Left forelimb (tissue), 1 donor: ENCODE results near the gene PTCD3.

Source experiments
- DNase-seq: peaks from one replicate; pipeline ENCODE4 v3.0.0-alpha.2; 2018; ENCODE audit warnings: low spot score

The PTCD3 gene

DNA sequence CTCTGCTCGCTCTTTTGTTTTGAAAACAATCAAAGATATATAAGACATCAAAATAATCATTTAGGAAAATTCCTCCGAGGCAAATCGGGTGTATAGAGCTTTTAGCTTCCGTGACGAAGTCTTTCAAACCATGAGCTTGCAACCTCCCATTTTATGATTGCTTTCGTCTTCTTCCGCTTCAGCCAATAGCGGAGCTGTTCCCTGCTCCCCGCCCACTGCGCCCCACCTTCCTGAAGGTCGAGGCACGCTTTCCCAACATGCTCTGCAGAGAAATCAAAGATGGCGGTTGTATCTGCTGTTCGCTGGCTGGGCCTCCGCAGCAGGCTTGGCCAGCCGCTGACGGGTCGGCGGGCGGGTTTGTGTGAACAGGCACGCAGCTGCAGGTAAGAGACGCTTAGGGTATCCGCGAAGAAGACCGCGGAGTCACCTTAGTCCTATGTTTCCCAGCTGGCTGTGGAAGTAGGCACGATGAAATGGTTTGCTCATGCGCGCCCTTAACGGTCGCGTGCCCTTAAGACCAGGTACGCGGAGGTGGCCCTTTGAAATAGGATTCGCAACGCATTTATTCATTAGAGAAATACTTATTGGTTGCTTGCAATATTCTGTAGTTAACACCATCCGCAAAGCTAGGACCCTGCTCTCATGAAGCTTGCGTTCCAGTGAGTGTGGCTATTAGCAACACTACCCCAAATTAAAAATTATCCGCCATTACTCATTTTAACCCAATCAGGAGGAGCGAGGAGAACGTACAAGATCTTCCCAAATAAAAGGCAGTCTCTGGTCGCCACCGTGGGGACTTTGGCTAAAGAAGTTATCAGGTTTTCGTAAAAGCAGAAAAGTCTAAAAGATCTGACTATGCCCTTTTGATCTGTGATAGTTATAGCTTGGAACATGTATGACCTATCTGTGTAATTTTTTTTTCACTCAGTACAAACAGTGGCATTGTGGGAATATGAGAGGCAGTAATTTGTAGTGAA, at the start of gene PTCD3:
Gene PTCD3 (plus strand): TSS at position 267 of the 977 bp plus-strand sequence. CDS start 13 bp downstream, at position 280.
- DNase-seq = peak; percentile 94

DNA sequence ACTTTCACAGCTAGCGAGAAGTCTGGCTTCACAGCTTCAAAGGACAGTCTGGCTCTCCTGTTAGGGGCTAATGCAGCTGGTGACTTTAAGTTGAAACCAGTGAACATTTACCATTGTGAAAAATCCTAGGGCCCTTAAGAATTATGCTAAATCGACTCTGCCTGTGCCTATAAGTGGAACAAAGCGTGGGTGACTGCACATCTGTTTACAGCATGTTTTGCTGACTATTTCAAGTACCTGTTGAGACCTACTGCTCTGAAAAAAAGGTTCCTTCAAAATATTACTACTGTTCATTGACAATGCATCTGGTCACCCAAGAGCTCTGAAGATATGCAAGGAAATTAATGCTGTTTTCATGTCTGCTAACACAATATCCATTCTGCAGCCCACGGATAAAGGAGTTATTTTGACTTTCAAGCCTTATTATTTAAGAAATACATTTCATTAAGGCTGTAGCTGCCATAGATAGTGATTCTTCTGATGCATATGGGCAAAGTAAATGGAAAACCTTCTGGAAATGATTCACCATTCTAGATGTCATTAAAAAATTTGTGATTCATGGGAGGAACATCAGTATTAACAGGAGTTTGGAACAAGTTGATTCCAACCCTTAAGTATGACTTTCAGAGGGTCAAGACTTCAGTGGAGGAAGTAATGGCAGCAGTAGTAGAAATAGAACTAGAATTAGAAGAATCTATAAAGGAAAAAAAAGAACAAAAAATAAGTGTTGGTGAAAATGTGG, 49.3 kb upstream of the PTCD3 start:
- DNase-seq = no peak

DNA sequence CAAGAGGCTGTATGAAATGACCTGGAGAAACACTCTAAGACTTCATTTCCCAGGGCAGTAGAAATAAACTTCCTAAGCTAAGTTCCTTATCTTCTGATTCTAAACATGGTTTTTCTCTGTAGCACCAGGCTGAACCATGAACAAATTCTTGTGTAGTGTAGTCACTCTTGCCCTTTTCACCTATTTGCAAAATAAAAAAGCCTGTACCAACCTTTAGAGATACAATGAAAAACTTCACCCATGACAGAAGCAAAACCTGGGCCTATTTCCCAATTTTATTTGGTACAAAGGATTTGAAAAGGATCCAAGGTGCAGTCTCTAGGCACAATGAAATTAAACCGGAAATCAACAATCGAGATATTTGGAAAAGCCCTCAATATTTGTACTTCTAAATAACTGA, 44.0 kb upstream of the PTCD3 start:
- no peak for DNase-seq

DNA sequence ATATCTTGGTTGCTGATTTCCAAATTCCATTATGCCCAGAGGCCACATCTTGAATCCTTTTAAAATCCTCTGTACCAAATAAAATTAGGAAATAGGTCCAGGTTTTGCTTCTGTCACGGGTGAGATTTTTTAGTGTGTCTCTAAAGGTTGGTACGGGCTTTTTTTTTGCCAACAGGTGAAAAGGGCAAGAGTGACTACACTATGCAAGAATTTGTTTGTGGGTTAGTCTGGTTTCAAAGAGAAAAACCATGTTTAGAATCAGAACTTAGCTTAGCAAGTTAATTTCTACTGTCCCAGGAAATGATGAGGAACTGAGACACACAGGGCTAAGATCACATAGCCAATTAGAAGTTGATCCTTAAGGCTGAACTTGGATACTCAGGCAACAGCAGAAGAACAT, 42.0 kb upstream of the PTCD3 start:
- DNase-seq = no peak

DNA sequence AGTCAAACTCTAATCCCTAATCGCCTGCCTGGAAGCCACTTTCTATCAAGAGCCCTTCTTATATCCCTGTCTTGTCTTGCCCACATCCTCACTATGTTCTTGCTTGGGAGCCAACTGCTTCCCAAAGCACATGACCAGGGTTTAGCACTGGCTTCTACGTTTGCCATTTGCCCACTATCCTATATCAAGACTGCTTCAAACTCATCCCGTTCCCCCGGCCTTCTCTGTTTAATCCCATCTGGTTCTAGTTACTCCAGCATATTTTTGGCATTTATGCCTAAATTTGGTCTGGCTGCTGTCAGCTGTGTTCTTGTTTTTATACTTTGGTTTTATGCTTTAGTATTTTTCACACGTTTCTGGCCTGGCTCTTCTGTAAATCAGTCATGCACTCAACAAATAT, 40.5 kb upstream of the PTCD3 start:
- no peak for DNase-seq

DNA sequence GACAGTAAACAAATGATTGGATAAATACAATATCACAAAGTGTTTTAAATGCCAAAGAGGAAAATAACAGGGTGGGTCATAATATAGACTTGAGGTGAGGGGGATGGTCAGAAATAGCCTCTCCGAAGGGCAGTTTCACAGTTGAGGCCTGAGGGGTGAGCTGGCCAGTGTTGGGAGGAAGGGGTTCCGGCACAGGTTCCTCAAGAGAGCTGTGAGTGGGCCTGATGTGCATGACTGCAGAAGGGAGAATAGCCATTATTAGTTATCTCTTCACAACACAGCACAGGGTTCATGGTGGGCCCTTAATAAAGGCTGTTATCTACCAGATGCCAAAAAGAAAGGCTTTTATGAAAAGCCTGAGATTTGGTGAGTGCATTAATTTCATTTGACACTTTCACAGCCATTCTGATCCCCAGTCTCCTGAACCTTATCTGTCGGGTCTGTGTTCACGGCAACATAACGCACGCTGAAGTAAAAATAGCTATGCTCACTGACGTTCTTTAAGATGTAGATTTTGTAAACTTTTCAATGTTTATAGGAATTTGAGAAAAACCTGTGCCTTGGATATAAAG, 39.9 kb upstream of the PTCD3 start:
- no peak for DNase-seq

DNA sequence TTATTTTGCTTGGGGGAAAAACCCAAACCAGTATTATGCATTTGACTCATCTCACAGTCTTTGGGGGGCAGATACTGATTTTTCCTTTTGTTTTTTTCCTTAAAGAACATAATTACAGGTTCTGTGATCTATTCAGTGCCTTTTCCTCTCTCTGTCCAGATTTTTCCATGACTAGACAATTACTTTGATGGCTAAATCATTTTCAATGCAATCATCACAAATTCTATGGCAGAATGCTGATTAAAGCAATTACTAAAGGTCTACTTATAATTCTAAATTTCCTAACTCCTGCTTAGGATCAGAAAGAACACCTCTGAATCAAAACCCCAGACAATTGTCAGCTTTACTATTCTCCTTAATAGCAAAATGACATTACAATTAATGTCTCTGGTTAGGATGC, 39.1 kb upstream of the PTCD3 start:
- no peak for DNase-seq

DNA sequence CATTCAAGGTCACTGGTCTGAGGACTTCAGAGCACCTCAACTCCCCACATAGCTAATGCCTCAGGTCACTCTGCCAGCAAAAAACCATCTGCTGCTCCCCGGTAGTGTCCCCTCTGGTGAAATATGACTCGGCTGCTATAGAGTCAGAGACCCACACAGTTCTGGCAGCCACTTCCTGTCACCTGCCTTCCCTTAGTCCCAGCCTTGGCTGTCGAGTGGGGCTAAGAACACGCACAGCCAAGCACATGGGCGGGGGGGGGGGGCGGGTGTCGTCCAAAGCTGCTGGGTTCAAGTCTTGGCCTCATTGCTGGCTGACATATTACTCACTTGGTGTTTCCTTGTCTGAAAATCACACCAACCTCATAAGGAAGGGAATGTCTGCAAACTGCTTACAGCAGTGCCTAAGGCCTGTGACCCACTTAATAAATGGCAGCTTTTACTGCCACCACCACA, 37.9 kb upstream of the PTCD3 start:
- DNase-seq = no peak

DNA sequence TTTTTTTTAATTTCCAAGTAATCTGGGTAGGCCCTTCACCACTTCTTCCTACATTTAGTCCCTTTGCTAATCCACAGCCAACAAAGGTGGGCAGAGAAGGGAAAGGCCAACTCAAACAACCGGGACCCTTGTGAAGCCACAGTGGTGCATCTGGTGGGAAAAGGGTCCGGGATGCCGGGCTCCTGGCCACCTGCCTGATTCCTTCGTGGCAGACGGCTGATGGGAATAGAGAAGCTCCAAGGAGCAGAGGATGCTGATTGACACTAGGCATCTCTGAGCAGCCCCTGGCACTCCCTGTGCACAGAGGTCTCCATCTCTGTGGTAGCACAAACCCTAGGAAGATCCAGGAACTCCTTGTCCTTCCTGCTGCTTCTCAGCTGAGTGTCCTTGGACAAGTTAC, 37.4 kb upstream of the PTCD3 start:
- DNase-seq = no peak

DNA sequence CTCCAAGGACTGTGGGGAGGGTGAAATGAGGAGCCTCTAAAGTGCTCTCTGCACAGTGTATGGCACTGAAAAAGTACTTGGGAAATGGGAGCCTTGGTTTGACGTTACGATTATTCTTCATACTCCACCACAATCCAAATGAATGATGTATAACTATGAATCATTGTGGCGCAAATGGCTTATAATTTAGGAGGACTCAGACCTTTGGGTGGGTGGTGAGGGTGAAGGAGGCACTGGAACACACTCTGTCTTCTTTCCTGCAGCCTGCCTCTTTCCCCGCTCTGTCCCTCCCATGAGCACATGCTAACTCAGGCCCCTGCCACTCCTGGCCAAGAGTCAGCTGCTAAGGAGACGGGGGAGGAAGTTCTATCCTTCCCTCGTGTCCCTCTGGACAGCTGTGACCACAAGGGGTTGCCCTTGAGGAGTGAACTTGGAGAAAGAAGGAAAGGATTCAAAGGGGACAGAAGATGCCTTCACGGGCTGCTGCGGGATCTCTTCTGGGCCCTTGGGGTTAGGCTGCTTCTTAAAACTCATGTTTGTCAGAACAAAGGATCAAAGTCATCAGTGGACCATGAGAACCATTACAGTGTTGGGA, 36.8 kb upstream of the PTCD3 start:
- no peak for DNase-seq

DNA sequence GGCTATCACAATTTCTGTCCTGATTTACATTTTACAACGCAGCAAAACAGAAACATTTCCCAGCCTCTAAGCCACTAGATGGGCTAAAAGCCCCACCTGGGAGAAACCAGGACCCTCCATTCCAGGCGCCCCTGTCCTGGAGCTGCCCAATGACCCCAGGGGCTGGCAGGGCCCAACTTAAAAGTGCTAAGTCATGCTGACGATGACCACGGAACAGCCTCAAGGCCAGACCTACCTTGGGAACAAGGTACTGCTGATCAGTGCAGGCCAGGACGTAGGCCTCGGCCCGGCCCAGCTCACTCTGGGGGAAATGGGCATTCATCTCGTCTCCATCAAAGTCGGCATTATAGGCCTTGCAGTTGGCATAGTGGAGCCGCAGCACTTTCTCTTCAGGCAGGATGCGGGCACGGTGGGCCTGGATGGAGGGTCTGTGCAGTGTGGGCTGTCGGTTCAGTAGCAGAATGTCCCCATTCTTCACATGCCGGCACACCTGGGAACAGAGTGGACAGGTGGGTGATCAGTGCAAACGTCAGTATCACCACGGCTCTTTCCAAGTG, 36.2 kb upstream of the PTCD3 start:
- DNase-seq = no peak

DNA sequence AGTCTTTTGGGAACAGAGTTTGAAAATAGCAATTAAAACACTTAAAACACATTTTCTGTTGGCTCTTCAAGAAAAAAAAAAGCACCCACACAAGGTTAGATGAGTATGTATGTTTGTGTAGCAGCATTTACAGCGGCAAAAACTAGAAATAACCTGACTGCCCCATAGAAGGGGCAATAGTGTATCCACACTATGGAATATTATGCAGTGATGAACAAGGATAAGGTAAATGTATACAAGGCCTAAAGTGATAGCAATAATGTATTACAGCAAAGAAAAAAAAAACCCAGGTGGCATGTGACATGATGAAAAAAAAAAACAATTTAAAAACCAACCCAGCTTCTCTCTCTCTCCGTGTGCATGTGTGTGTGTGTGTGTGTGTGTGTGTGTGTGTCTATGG, 35.2 kb upstream of the PTCD3 start:
- DNase-seq = no peak

DNA sequence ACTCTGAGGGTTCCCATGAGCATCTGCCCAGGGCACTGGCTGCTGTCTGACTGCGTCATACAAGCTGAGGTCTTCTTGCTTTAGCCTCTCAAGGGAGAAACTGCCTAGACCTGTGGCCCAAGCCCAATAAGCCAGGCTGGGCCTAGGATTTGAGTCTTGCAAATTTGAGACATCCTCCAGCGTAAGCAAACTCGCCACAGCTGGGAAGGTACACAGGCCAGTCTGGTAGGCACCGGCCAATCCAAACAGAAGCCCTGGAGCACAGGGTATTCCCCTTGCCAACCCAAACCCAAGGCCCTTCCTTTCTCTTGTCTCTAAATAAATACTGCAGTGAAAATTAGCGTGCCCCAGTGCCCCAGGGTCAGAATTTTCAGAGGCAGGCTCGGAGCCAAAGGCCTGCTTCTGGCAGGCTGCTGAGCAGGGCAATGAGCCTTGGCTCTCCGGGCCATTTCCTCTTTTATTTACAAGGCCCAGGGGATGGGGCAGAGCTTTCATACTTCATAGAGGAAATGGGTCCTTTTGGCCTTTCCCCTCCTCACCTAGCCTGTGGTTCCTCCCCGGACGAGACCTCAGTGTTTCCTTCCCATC, 33.7 kb upstream of the PTCD3 start:
- DNase-seq = no peak

DNA sequence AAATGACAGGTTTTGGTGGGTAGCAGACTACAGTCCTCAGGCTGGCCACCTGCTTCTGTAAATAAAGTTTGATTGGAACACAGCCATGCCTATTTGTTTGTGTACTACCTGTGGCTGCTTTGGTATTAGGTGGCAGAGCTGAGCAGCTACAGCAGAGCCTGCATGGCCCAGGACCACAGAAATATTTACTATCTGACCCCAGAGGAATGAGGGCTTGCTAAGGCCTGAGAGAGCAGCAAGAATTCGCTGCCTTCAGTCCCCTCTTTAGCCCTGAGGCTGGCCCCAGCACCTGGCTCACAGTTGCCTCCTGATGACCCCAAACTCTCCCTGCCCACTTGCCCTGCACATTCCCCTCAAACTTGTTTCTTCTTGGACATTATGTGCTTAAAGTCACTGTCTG, 32.8 kb upstream of the PTCD3 start:
- no peak for DNase-seq

DNA sequence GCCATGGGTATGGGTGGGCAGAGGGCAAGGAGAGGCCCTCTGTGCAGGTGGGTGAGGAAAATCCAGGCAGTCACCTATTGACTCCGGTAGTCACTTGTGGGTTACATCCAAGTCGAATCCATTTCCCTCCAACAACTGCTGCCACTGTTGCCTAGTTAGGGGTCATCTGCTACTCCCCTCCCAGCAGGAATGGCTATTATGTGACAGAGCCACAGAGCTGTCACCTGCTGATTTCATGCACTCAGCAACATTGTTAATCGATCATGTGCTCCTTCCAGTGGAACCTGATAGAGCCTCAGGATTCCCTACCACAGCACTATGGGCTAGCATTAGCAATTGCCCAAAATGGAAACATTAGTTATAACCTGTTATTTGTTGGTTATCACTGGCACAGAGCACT, 31.8 kb upstream of the PTCD3 start:
- DNase-seq = no peak

DNA sequence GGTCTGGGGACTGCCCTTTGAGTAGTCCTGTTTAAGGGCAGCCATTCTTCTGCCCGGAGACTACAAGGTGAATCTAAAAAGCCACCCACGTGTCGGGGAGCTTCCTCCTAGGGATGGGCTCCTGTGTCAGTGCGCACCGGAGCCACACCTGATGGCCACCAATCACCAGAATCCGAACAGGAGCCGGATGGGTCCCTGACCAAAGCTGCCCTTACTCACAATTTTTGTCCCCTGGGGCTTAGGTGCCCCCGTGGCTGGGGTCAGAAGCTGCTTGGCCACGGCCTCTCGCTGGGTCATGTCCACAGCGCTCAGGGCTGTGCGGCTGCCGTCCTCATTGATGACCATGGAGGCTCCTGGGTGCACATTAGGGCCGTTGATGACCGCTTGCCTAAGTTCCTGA, 31.2 kb upstream of the PTCD3 start:
- no peak for DNase-seq

DNA sequence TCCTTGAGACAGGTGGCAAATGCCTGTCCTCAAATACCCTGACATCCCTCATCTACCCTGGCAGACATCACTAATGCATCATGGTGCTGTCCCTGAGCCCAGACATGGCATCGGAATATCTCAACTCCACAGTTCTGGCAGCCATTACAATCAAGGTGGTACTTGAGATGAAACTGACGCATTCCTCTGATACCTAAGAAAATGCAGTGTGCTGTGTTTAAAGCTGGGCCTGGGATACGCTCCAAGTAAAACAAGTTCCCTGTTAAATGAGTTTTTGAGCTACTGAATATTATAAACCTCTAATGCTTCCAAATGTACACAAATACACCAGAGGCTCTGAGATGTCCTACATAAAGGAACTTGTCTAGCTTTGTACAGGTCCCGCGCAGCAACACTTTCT, 30.1 kb upstream of the PTCD3 start:
- DNase-seq = no peak

DNA sequence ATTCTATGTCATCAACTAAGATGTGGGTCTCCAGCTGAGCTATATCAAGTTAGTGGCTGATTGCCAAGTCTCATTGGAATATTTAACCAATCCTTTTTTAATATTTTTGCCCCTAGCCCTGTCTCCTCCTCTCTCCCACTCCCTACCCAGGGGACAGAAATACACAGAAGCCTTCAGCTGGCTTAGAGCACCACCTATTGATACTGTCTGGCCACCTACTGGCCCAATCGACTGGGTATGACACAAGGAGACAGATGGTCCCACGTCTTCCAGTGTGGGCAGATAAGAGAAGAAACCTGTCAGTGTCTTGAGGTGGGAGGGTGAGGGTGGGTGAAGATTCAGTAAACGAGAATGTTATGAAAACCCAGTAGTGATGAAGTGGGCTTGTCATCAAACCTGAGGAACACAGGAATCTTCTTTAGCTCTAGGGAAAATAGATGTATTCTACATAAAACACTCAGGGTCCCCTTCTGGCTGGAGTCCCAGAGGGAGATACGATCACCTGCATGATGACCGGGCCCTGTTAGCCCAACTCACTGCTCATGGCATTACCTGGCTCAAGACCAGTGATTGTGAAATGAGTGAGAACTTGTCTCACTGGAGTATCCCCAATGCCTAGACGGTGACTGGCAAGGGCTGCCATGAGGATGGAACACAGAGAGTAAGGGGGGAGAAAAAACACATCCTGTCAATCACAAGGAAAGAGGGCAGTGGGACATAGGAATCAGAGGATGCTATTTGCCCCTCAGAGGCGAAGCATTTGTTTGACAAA, 27.1 kb upstream of the PTCD3 start:
- no peak for DNase-seq

DNA sequence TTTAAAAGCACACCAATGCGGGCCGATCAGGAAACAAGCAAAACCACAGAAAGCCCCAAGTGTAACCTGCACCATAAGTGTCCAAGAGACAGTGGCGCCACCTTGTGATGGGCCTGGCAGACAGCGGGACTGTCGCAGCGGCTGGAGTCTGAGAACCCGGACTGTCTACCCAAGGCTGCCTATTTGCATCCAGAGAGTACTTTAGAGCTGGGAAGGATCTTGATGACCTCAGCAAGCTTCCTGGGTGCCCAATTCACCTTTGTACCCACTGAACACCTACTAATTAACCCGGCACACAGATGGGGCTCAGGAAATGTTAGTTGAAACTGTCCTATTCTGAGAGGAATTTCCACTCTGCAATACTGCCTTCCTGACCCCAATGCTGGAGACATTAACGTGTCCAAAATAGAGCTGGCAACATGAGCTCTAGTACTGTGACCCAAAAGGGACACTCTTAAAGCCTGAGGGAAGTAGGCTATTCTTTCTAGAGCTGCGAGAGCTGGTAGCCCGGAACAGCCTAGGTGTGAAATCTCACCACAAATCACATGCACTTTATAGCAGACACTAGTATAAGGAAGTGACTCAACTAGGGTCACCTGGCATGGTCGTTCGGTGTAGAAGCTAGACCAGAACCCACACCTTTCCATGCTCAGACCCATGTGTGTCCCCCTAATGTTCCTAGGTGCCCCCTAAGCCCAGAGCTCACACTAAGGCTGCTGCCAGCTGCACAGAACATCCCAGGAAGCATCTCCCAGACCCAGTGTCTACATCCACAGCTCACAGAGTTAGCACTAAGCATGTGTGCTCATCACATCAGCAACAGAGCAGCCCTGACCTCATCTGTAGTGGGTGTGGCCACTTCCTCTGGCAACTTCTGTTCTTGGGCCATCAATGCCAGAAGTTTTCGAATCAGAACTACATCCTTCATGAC, 25.8 kb upstream of the PTCD3 start:
- peak; percentile 79 for DNase-seq

DNA sequence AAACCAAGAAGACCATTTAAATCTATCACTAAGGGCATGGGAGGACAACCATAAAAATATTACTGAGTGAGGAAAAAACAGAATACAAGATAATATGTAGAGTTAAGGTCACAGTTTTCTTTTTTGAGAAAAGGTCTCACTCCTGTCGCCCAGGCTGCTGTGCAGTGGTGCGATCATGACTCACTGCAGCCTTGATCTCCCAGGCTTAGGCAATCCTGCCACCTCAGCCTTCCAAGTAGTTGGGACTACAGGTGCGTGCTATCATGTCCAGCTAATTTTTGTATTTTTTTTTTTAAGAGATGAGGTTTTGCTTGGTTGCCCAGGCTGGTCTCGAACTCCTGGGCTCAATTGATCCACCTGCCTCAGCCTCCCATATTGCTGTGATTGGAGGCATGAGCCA, 24.3 kb upstream of the PTCD3 start:
- no peak for DNase-seq
